ENCODE data around the gene TEF.

Gene TEF

DNA sequence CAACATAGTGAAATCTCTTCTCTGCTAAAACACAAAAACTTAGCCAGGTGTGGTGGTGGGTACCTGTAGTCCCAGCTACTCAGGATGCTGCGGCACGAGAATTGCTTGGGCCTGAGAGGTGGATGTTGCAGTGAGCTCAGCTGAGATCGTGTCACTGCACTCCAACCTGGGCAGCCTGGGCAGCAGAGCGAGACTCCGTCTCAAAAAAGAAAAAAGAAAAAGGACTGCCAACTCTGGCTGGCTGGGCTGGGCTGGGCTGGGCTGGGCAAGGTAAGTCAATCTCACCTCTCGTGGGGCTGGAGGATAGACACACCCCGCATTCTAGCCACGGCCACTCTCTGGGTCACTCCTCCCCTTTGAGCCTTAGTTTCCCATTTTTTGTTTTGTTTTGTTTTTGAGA lies 26.9 kb downstream of the TEF start:
- Histone ChIP-seq H3K27ac (ENCODE audit: low read length) (no peak overlapping the region), H3K4me3 (ENCODE audit: low read depth in 1 of 2, low read length in 2 of 2) (no peak overlapping the region), H3K9me3 (ENCODE audit: control insufficient read depth in 1 of 2, low read length in 2 of 2) (no peaks in the 10 kb centered on the region), H3K36me3 (ENCODE audit: control insufficient read depth in 1 of 2, insufficient read depth in 2 of 2, low read length in 2 of 2) (no peaks in the 10 kb centered on the region), H3K4me1 (ENCODE audit: control insufficient read depth in 1 of 2, insufficient read depth in 2 of 2, low read length in 2 of 2) (peaks cover 6 to 44% of the 10 kb centered on the region in 2 donors), H3K27me3 (ENCODE audit: low read depth, low read length) (no peaks in the 10 kb centered on the region)

DNA sequence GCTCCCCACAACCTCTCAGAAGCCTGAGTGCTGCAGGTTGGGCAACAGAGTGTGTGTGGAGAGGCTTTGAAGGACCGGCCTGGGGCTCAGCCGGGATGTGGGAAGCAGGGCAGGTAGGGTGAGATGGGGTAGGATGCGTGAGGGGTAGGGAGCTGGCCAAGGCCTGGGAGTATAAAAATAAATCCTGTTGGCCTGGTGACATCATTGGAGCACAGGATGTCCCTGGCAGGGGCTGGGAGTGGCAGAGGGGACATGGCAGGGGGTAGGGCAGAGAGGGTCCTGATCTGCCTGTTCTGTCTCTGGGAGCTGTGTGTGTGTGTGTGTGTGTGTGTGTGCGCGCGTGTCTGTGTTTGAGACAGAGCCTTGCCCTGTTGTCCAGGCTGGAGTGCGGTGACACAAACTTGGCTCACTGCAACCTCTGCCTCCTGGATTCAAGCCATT lies 28.6 kb downstream of the TEF start:
- no peaks in the 10 kb centered on the region for H3K9me3 ChIP-seq (ENCODE audit: control insufficient read depth in 1 of 2, low read length in 2 of 2)
- peak overlapping the region; percentile 67 for H3K27ac ChIP-seq (ENCODE audit: low read length)
- H3K4me1 ChIP-seq (ENCODE audit: control insufficient read depth in 1 of 2, insufficient read depth in 2 of 2, low read length in 2 of 2): peaks cover 6 to 49% of the 10 kb centered on the region in 2 donors

GRCh38 chr22:41411021-41411851 lies 29.5 kb downstream of the TEF start:
- Histone ChIP-seq H3K36me3 (ENCODE audit: control insufficient read depth in 1 of 2, insufficient read depth in 2 of 2, low read length in 2 of 2) (no peaks in the 10 kb centered on the region), H3K27me3 (ENCODE audit: low read depth, low read length) (no peaks in the 10 kb centered on the region), H3K9me3 (ENCODE audit: control insufficient read depth in 1 of 2, low read length in 2 of 2) (no peaks in the 10 kb centered on the region), H3K4me1 (ENCODE audit: control insufficient read depth in 1 of 2, insufficient read depth in 2 of 2, low read length in 2 of 2) (peaks cover 6 to 54% of the 10 kb centered on the region in 2 donors), H3K4me3 (ENCODE audit: low read depth in 1 of 2, low read length in 2 of 2) (peak overlapping the region in 1 of 2 donors; percentile 10), H3K27ac (ENCODE audit: low read length) (peak overlapping the region; percentile 7)

More for the DNA sequence above, 28.6 kb downstream of the TEF start:
- H3K36me3 ChIP-seq (ENCODE audit: control insufficient read depth in 1 of 2, insufficient read depth in 2 of 2, low read length in 2 of 2): no peaks in the 10 kb centered on the region
- no peaks in the 10 kb centered on the region for H3K27me3 ChIP-seq (ENCODE audit: low read depth, low read length)
- H3K4me3 ChIP-seq (ENCODE audit: low read depth in 1 of 2, low read length in 2 of 2): no peak overlapping the region

DNA sequence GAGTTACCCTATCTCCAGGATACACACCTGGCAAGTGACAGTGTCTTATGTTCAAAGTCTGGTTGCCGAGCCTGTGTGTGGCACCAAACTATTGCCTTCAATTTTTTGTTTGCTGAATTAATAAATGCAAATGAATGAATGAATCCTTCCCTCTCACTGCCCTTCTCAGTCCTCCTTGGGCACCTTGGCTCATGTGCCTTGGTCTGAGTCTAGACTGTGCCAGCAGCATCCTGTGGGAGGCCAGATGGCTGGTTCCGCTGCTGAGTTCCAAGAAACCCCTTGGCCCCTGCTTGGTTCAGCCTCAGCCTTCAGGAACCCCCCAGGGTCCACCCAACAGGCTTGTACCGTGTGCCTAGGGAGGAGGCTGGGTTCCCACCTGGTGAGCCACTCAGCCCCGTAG lies 33.8 kb downstream of the TEF start:
- H3K4me3 ChIP-seq (ENCODE audit: low read depth in 1 of 2, low read length in 2 of 2): peak overlapping the region in 1 of 2 donors; percentile 35

GRCh38 chr22:41417622-41418390 lies 36.1 kb downstream of the TEF start:
- Histone ChIP-seq H3K4me1 (ENCODE audit: control insufficient read depth in 1 of 2, insufficient read depth in 2 of 2, low read length in 2 of 2) (peaks cover 3 to 41% of the 10 kb centered on the region in 2 donors), H3K4me3 (ENCODE audit: low read depth in 1 of 2, low read length in 2 of 2) (no peak overlapping the region)

More for the DNA sequence above, 33.8 kb downstream of the TEF start:
- no peaks in the 10 kb centered on the region for H3K36me3 ChIP-seq (ENCODE audit: control insufficient read depth in 1 of 2, insufficient read depth in 2 of 2, low read length in 2 of 2)
- no peak overlapping the region for H3K27ac ChIP-seq (ENCODE audit: low read length)
- no peaks in the 10 kb centered on the region for H3K27me3 ChIP-seq (ENCODE audit: low read depth, low read length)
- no peaks in the 10 kb centered on the region for H3K9me3 ChIP-seq (ENCODE audit: control insufficient read depth in 1 of 2, low read length in 2 of 2)
- peaks cover 9 to 64% of the 10 kb centered on the region in 2 donors for H3K4me1 ChIP-seq (ENCODE audit: control insufficient read depth in 1 of 2, insufficient read depth in 2 of 2, low read length in 2 of 2)

DNA sequence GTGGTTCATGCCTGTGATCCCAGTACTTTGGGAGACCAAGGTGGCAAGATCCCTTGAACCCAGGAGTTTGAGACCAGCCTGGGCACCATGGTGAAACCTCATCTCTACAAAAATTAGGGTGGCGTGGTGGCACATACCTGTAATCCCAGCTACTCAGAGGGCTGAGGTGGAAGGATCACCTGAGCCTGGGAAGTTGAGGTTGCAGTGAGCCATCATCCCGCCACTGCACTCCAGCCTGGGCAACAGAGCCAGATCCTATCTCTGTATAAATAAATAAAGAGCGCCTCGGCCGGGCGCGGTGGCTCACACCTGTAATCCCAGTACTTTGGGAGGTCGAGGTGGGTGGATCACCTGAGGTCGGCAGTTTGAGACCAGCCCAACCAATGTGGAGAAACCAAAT lies 37.0 kb downstream of the TEF start:
- no peak overlapping the region for H3K27ac ChIP-seq (ENCODE audit: low read length)
- H3K4me1 ChIP-seq (ENCODE audit: control insufficient read depth in 1 of 2, insufficient read depth in 2 of 2, low read length in 2 of 2): peaks cover 3 to 36% of the 10 kb centered on the region in 2 donors
- no peak overlapping the region for H3K4me3 ChIP-seq (ENCODE audit: low read depth in 1 of 2, low read length in 2 of 2)

More at GRCh38 chr22:41417622-41418390, 36.1 kb downstream of the TEF start:
- Histone ChIP-seq H3K36me3 (ENCODE audit: control insufficient read depth in 1 of 2, insufficient read depth in 2 of 2, low read length in 2 of 2) (peaks cover 0 to 3% of the 10 kb centered on the region in 2 donors), H3K9me3 (ENCODE audit: control insufficient read depth in 1 of 2, low read length in 2 of 2) (no peaks in the 10 kb centered on the region), H3K27me3 (ENCODE audit: low read depth, low read length) (no peaks in the 10 kb centered on the region), H3K27ac (ENCODE audit: low read length) (peak overlapping the region; percentile 41)

DNA sequence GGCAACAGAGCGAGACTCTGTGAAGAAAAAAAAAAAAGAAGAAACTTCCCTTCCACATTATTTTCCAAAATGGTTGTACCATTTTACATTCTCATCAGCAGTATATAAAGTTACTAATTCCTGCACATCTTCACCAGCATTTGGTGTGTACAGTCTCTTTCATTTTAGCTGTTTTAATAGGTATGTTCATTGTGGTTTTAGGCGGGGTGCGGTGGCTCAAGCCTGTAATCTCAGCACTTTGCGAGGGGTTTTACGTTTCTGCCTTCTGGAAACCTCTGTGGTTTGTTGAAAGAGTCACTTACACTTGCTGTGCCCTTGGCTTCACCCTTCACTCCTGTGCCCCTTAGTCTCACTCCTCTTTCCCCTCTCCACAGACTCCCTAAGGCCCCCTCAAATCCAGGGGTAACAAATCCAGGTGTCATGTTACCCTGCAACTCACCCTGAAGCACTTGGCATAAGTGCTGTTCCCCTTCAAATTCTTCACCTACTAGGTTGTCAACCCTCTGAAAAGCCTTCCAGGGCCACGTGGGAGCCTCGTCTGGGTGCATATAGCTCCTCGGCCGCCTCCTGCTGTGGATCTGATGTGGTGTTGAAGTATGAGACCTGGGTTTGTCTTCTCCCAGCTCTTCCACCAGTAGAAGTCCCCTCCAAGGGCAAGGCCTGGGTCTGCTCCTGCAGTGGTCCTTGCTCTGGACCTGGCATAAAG lies 44.1 kb downstream of the TEF start:
- H3K9me3 ChIP-seq (ENCODE audit: control insufficient read depth in 1 of 2, low read length in 2 of 2): no peaks in the 10 kb centered on the region
- no peak overlapping the region for H3K4me3 ChIP-seq (ENCODE audit: low read depth in 1 of 2, low read length in 2 of 2)
- peaks cover 0 to 24% of the 10 kb centered on the region in 2 donors for H3K36me3 ChIP-seq (ENCODE audit: control insufficient read depth in 1 of 2, insufficient read depth in 2 of 2, low read length in 2 of 2)
- H3K27ac ChIP-seq (ENCODE audit: low read length): no peak overlapping the region
- no peaks in the 10 kb centered on the region for H3K27me3 ChIP-seq (ENCODE audit: low read depth, low read length)
- no peaks in the 10 kb centered on the region for H3K4me1 ChIP-seq (ENCODE audit: control insufficient read depth in 1 of 2, insufficient read depth in 2 of 2, low read length in 2 of 2)

More for the DNA sequence above, 37.0 kb downstream of the TEF start:
- no peaks in the 10 kb centered on the region for H3K9me3 ChIP-seq (ENCODE audit: control insufficient read depth in 1 of 2, low read length in 2 of 2)
- H3K36me3 ChIP-seq (ENCODE audit: control insufficient read depth in 1 of 2, insufficient read depth in 2 of 2, low read length in 2 of 2): peaks cover 0 to 12% of the 10 kb centered on the region in 2 donors
- no peaks in the 10 kb centered on the region for H3K27me3 ChIP-seq (ENCODE audit: low read depth, low read length)

- H3K36me3 ChIP-seq (ENCODE audit: control insufficient read depth in 1 of 2, insufficient read depth in 2 of 2, low read length in 2 of 2): peaks cover 0 to 21% of the 10 kb centered on the region in 2 donors
- H3K27me3 ChIP-seq (ENCODE audit: low read depth, low read length): no peaks in the 10 kb centered on the region
- no peak overlapping the region for H3K27ac ChIP-seq (ENCODE audit: low read length)
- H3K4me1 ChIP-seq (ENCODE audit: control insufficient read depth in 1 of 2, insufficient read depth in 2 of 2, low read length in 2 of 2): peaks cover 0 to 17% of the 10 kb centered on the region in 2 donors
- no peak overlapping the region for H3K4me3 ChIP-seq (ENCODE audit: low read depth in 1 of 2, low read length in 2 of 2)
- H3K9me3 ChIP-seq (ENCODE audit: control insufficient read depth in 1 of 2, low read length in 2 of 2): no peaks in the 10 kb centered on the region
Observed at GRCh38 chr22:41429232-41429950, 47.6 kb downstream of the TEF start.

GRCh38 chr22:41429951-41430332 lies 48.2 kb downstream of the TEF start:
- peaks cover 0 to 25% of the 10 kb centered on the region in 2 donors for H3K36me3 ChIP-seq (ENCODE audit: control insufficient read depth in 1 of 2, insufficient read depth in 2 of 2, low read length in 2 of 2)
- no peaks in the 10 kb centered on the region for H3K9me3 ChIP-seq (ENCODE audit: control insufficient read depth in 1 of 2, low read length in 2 of 2)
- no peak overlapping the region for H3K27ac ChIP-seq (ENCODE audit: low read length)

DNA sequence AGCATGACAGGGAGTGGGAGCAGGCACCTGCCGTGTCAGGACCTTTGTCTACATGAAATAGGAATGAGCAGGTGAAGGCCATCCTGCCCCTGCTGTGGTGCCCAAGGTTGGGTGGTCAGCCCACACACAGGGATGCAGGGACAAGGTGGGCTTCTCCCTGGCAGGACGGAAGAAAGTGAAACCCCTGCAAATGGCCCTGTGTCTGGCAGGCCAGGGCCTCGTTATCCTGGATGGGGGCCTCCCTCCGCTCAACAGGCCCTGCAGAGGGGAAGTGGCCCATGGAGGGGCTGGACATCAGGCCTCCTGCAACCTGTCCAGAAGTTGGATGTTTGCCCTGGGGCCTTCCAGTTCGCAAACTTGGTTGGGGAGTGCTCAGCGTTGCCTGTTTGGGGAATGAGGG lies 49.9 kb downstream of the TEF start:
- Histone ChIP-seq H3K9me3 (ENCODE audit: control insufficient read depth in 1 of 2, low read length in 2 of 2) (no peaks in the 10 kb centered on the region), H3K27ac (ENCODE audit: low read length) (no peak overlapping the region), H3K4me3 (ENCODE audit: low read depth in 1 of 2, low read length in 2 of 2) (no peak overlapping the region), H3K27me3 (ENCODE audit: low read depth, low read length) (no peaks in the 10 kb centered on the region), H3K36me3 (ENCODE audit: control insufficient read depth in 1 of 2, insufficient read depth in 2 of 2, low read length in 2 of 2) (peaks cover 16 to 34% of the 10 kb centered on the region in 2 donors), H3K4me1 (ENCODE audit: control insufficient read depth in 1 of 2, insufficient read depth in 2 of 2, low read length in 2 of 2) (peaks cover 6 to 37% of the 10 kb centered on the region in 2 donors)

More at GRCh38 chr22:41429951-41430332, 48.2 kb downstream of the TEF start:
- Histone ChIP-seq H3K27me3 (ENCODE audit: low read depth, low read length) (no peaks in the 10 kb centered on the region), H3K4me3 (ENCODE audit: low read depth in 1 of 2, low read length in 2 of 2) (no peak overlapping the region), H3K4me1 (ENCODE audit: control insufficient read depth in 1 of 2, insufficient read depth in 2 of 2, low read length in 2 of 2) (peaks cover 0 to 23% of the 10 kb centered on the region in 2 donors)
